HEK293 (cell line): Measurements from ENCODE around the gene STYXL1.

Source experiments
- YY1 ChIP-seq: fragments of 450-650 bp; formaldehyde crosslinking; IDR thresholded peaks from 2 replicates; pipeline ENCODE4 v1.5.1; 2018; ENCODE audit warnings: missing biosample characterization, missing genetic modification characterization
- ZBTB7A ChIP-seq: fragments of 450-650 bp; formaldehyde crosslinking; IDR thresholded peaks from 2 replicates; pipeline ENCODE4 v1.5.1; 2016; ENCODE audit warnings: low read depth, missing biosample characterization, missing genetic modification characterization
- ZFHX2 ChIP-seq: fragments of 450-650 bp; formaldehyde crosslinking; conservative IDR thresholded peaks from 2 replicates; pipeline ENCODE4 v1.5.1; 2016; ENCODE audit warnings: missing biosample characterization, missing genetic modification characterization
- ZNF184 ChIP-seq: fragments of 450-650 bp; IDR thresholded peaks from 2 replicates; pipeline ENCODE4 v1.5.1; 2018; ENCODE audit warnings: missing biosample characterization, mild to moderate bottlenecking, missing genetic modification characterization
- TF ChIP-seq, protein P1 (sequence below): fragments of 450-650 bp; formaldehyde crosslinking; IDR thresholded peaks from 2 replicates; pipeline ENCODE4 v1.5.1; 2016; ENCODE audit warnings: missing biosample characterization, missing genetic modification characterization
- TF ChIP-seq, protein P2 (sequence below): fragments of 450-650 bp; formaldehyde crosslinking; IDR thresholded peaks from 2 replicates; pipeline ENCODE4 v1.5.1; 2016; ENCODE audit warnings: missing biosample characterization, missing genetic modification characterization

DNA sequence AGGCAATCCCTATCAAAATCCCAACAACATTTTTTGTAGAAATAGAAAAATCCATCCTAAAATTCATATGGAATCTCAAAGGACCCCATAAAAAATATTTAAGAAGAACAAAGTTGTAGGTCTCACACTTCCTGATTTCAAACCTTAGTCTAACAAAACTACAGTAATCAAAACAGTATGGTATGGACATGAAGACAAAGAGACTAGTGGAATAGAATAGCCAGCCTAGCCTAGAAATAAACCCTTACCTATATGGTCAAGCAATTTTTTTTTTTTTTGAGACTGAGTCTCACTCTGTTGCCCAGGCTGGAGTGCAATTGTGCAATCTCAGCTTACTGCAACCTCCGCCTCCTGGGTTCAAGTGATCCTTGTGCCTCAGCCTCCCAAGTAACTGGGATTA lies 49.8 kb downstream of the STYXL1 start:
- TF ChIP-seq YY1 (tag by site-specific recombination) (no peak), ZFHX2 (tag by site-specific recombination) (no peak), ZBTB7A (no peak), ZNF184 (tag by site-specific recombination) (no peak)
- TF ChIP-seq, protein P1, sequence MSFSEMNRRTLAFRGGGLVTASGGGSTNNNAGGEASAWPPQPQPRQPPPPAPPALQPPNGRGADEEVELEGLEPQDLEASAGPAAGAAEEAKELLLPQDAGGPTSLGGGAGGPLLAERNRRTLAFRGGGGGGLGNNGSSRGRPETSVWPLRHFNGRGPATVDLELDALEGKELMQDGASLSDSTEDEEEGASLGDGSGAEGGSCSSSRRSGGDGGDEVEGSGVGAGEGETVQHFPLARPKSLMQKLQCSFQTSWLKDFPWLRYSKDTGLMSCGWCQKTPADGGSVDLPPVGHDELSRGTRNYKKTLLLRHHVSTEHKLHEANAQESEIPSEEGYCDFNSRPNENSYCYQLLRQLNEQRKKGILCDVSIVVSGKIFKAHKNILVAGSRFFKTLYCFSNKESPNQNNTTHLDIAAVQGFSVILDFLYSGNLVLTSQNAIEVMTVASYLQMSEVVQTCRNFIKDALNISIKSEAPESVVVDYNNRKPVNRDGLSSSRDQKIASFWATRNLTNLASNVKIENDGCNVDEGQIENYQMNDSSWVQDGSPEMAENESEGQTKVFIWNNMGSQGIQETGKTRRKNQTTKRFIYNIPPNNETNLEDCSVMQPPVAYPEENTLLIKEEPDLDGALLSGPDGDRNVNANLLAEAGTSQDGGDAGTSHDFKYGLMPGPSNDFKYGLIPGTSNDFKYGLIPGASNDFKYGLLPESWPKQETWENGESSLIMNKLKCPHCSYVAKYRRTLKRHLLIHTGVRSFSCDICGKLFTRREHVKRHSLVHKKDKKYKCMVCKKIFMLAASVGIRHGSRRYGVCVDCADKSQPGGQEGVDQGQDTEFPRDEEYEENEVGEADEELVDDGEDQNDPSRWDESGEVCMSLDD (tag by site-specific recombination): no peak
- TF ChIP-seq, protein P2, sequence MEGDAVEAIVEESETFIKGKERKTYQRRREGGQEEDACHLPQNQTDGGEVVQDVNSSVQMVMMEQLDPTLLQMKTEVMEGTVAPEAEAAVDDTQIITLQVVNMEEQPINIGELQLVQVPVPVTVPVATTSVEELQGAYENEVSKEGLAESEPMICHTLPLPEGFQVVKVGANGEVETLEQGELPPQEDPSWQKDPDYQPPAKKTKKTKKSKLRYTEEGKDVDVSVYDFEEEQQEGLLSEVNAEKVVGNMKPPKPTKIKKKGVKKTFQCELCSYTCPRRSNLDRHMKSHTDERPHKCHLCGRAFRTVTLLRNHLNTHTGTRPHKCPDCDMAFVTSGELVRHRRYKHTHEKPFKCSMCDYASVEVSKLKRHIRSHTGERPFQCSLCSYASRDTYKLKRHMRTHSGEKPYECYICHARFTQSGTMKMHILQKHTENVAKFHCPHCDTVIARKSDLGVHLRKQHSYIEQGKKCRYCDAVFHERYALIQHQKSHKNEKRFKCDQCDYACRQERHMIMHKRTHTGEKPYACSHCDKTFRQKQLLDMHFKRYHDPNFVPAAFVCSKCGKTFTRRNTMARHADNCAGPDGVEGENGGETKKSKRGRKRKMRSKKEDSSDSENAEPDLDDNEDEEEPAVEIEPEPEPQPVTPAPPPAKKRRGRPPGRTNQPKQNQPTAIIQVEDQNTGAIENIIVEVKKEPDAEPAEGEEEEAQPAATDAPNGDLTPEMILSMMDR (tag by site-specific recombination): no peak
